Activated gamma-delta T cell treated with Interleukin-2 at 50 U/mL for 16 hours (primary cell): ENCODE data around the gene TMPRSS9.
"Not testable (repeated sequence)": the region's sequence is repeated elsewhere in the genome, so short reads cannot be mapped to it uniquely, and the experiment has no call there.

Source experiments
- DNase-seq: peaks from one replicate; pipeline ENCODE4 v3.0.0-alpha.2; 2020

TMPRSS9 gene

GRCh38 chr19:2464389-2464788, 104.3 kb downstream of the TMPRSS9 start:
- DNase-seq = no peak

DNA sequence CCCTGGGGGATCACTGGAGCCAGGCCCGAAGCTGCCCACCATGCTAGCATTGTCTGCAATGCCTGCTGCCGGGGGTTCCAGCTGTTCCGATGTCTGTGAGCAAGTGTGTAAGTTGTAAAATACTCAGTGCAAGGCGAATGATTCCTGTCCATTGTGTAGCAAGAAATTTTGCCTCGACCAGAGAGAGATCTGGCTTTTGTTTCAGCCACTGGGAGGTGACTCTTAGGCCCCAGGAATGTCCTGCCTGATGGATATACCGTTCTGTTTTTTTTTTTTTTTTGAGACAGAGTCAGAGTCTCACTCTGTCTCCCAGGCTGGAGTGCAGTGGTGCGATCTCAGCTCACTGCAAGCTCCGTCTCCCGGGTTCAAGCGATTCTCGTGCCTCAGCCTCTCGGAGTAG, 108.5 kb downstream of the TMPRSS9 start:
- DNase-seq = no peak

DNA sequence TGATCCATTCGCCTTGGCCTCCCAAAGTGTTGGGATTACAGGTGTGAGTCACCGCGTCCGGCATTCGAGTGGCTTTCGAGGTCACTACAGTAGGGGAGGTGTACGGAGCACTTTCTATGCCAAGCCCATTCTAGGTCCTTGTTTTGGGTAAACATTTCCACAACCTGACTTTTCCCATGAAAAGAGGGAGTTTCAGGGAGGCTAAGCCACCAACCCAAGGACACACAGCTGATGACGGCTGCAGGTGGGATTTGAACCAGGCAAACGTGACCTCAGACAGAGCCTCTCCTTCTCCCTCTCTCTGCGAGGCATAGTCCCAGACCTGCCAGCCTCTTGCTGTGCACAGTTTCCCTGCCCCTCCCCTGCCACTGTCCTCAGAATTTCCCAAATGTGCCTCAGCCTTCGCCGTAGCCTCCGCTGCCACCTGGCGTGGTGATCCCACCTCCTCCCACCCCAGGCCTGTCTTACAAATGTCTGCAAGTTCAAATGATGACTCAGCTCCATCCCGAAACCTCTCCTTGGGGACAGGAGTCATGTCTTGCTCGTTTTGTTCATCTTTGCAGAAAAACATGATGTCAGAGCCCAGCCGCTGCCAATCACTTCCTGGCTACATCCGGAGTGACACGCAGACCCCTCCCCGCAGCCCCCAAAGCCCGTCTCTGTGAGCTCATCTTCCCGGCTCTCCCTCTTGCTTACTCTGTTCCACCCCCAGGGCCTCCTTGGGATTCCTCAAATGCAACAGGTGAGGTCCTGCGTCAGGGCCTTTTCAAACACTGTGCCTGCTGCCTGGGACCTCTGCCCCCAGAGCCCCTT, 109.2 kb downstream of the TMPRSS9 start:
- no peak for DNase-seq

DNA sequence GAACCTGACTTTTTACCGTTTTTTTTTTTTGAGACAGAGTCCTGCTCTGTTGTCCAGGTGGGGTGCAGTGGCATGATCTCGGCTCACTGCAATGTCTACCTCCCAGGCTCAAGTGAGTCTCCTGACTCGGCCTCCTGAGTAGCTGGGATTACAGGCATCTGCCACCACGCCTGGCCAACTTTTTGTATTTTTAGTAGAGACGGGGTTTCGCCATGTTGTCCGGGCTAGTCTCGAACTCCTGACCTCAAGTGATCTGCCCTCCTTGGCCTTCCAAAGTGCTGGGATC, 109.8 kb downstream of the TMPRSS9 start:
- not testable (repeated sequence) for DNase-seq

- DNase-seq = peak; percentile 82
Observed at GRCh38 chr19:2474232-2475017, 114.4 kb downstream of the TMPRSS9 start.

GRCh38 chr19:2475018-2475701, 115.1 kb downstream of the TMPRSS9 start:
- DNase-seq = peak; percentile 45
